GM21515 (cell line): ENCODE data around the gene GLYATL1.

ENCODE experiments used
- ATAC-seq: cut with Tn5 transposase; IDR thresholded peaks from one replicate; pipeline ENCODE4 v1.9.1; 2021; ENCODE audit not compliant: unreplicated experiment

The GLYATL1 gene

GRCh38 chr11:58926251-58926650 is 13.0 kb upstream of the GLYATL1 start:
- ATAC-seq, result no peak

GRCh38 chr11:58926695-58927094 is 12.6 kb upstream of the GLYATL1 start:
- ATAC-seq, result no peak

- no peak for ATAC-seq
Observed at GRCh38 chr11:58927393-58928106, 11.7 kb upstream of the GLYATL1 start.

- ATAC-seq, result no peak
Observed at GRCh38 chr11:58928107-58928499, 11.2 kb upstream of the GLYATL1 start.

- no peak for ATAC-seq
Observed at GRCh38 chr11:58928691-58929090, 10.6 kb upstream of the GLYATL1 start.

- ATAC-seq, result no peak
Observed at GRCh38 chr11:58930926-58931325, 8.4 kb upstream of the GLYATL1 start.

- no peak for ATAC-seq
Observed at GRCh38 chr11:58933661-58934060, 5.6 kb upstream of the GLYATL1 start.

- no peak for ATAC-seq
Observed at GRCh38 chr11:58934945-58935513, 4.3 kb upstream of the GLYATL1 start.

GRCh38 chr11:58938398-58938797 is 890 bp upstream of the GLYATL1 start:
- no peak for ATAC-seq

GRCh38 chr11:58940028-58940427 is 740 bp downstream of the GLYATL1 start:
- ATAC-seq, result no peak

- ATAC-seq, result no peak
Observed at GRCh38 chr11:58941838-58942237, 2.5 kb downstream of the GLYATL1 start.

- no peak for ATAC-seq
Observed at GRCh38 chr11:58945663-58946062, 6.4 kb downstream of the GLYATL1 start.

GRCh38 chr11:58949184-58949583 is 9.9 kb downstream of the GLYATL1 start:
- ATAC-seq, result no peak

GRCh38 chr11:58957922-58958321 is 18.6 kb downstream of the GLYATL1 start:
- ATAC-seq, result no peak

- ATAC-seq, result peak; percentile 66
Observed at GRCh38 chr11:58958500-58958899, 19.2 kb downstream of the GLYATL1 start.

- ATAC-seq, result no peak
Observed at GRCh38 chr11:58963551-58964104, 24.3 kb downstream of the GLYATL1 start.

GRCh38 chr11:58965246-58965985 is 26.1 kb downstream of the GLYATL1 start:
- no peak for ATAC-seq

- no peak for ATAC-seq
Observed at GRCh38 chr11:58968251-58968711, 29.0 kb downstream of the GLYATL1 start.

GRCh38 chr11:58977470-58977869 is 38.2 kb downstream of the GLYATL1 start:
- no peak for ATAC-seq

GRCh38 chr11:58979222-58979621 is 39.9 kb downstream of the GLYATL1 start:
- no peak for ATAC-seq

GRCh38 chr11:58980159-58980843 is 41.0 kb downstream of the GLYATL1 start:
- no peak for ATAC-seq
